ENCODE results near the gene ITPA. TPM values are rescaled to one million over a fixed set of nuclear protein-coding genes. Genes with fewer than 3 reads are reported as not detected.
A peak's percentile ranks its signal among the peaks of the same experiment; 100 is the strongest.

The ITPA gene
- total and polyA plus RNA-seq, 2 of the 13 experiments (the other 11 are each of a cell fraction or from before 2014, with no cell fraction given) = 60.1 to 103 TPM

DNA sequence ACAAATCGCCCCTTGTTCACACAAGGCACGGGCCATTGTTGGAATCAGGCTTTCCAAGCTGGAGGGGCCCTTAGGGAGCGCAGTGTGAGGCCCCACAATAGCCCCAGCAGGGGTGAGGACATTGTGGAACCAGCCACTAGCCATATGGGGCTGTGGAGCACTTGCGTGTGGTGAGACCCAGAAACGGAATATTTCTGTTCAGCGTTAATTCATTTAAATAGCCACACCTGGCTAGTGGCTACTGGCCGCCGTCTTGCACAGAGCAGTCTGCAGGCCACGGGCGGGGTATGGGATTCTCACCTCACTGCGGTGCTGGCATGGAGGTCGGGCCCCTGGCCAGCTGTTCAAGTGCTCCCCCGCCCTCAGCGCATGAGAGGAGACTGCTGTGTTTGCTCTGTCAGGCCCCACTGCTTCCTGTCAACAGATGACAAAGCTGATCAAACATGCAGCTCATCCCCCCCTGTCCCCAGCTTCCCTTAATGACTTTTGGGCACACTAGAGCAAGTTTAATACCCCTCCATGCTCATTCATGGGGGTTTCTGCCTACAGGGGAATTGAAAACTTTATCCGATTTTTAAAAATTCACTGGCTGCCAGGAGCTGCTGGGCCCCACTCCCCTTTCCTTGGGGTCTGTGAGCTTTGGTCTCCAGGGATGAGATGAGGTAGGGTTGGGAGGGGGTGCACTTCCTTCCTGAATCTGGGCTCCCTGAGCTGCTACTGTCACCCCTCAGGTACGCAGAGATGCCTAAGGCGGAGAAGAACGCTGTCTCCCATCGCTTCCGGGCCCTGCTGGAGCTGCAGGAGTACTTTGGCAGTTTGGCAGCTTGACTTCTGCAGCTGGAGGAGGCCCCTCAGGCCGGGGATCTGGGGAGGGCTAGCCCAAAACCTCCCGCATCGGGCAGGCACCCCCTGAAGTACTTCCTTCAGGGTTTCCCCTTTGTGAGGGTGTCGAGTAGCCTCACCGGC lies 13.6 kb downstream of the ITPA start (continued):
- TF ChIP-seq ZBTB3 (CRISPR knock-in tag; IDR thresholded peaks at IDR 0.05; ENCODE audit: borderline replicate concordance, low read depth) = peak; percentile 98
- peak; percentile 93 for TF ChIP-seq FOSL1 (CRISPR knock-in tag; IDR thresholded peaks at IDR 0.05; ENCODE audit: borderline replicate concordance)
- TF ChIP-seq HCFC1 (IDR thresholded peaks at IDR 0.05; ENCODE audit: low read depth, low read length) = no peak
- peak; percentile 60 for TF ChIP-seq KDM1A (CRISPR knock-in tag; IDR thresholded peaks at IDR 0.05)
- peak; percentile 100 for TF ChIP-seq MTA1 (CRISPR knock-in tag; IDR thresholded peaks at IDR 0.05; ENCODE audit: borderline replicate concordance)
- peak; percentile 78 for TF ChIP-seq ZNF781 (CRISPR knock-in tag; IDR thresholded peaks at IDR 0.05; ENCODE audit: borderline replicate concordance, not compliant biosample characterization)
- peak; percentile 97; the same call in 1 of the 2 replicates for TF ChIP-seq SNAI1 (CRISPR knock-in tag; IDR thresholded peaks at IDR 0.05; ENCODE audit: borderline replicate concordance)
- no peak; the same call in 1 of the 2 replicates for TF ChIP-seq THAP9 (CRISPR knock-in tag; IDR thresholded peaks at IDR 0.05; ENCODE audit: borderline replicate concordance)
- TF ChIP-seq ZBTB21 (CRISPR knock-in tag; IDR thresholded peaks at IDR 0.05) = no peak; the same call in 1 of the 2 replicates
- peak; percentile 95 for TF ChIP-seq SOX5 (CRISPR knock-in tag; IDR thresholded peaks at IDR 0.05; ENCODE audit: borderline replicate concordance)
- peak; percentile 80; the same call in 1 of the 2 replicates for TF ChIP-seq NFKBIZ (CRISPR knock-in tag; IDR thresholded peaks at IDR 0.05)
- peak; percentile 85 for TF ChIP-seq THAP11 (CRISPR knock-in tag; IDR thresholded peaks at IDR 0.05)
- no peak for TF ChIP-seq ZNF616 (CRISPR knock-in tag; IDR thresholded peaks at IDR 0.05; ENCODE audit: low read depth)
- no peak for TF ChIP-seq ZNF17 (CRISPR knock-in tag; IDR thresholded peaks at IDR 0.05)
- peak; percentile 16; the same call in 1 of the 2 replicates for TF ChIP-seq ZNF615 (CRISPR knock-in tag; IDR thresholded peaks at IDR 0.05; ENCODE audit: borderline replicate concordance)
- TF ChIP-seq SOX13 (IDR thresholded peaks at IDR 0.05) = peak; percentile 81
- TF ChIP-seq SOX13 (CRISPR knock-in tag; conservative IDR thresholded peaks at IDR 0.05 in 1 of 2, IDR thresholded peaks at IDR 0.05 in 1 of 2) = peak in 1 of 2 experiments; percentile 94; a peak in 2 of 4 replicates
- TF ChIP-seq REL (CRISPR knock-in tag; conservative IDR thresholded peaks at IDR 0.05) = no peak
- peak; percentile 99 for TF ChIP-seq ZNF772 (CRISPR knock-in tag; IDR thresholded peaks at IDR 0.05)
- 0 out of 2 replicates have a peak, but pooled peaks have one; percentile 42 for TF ChIP-seq ZNF644 (CRISPR knock-in tag; IDR thresholded peaks at IDR 0.05; ENCODE audit: low read depth)
- peak; percentile 94; the same call in 1 of the 2 replicates for TF ChIP-seq ZNF510 (CRISPR knock-in tag; IDR thresholded peaks at IDR 0.05; ENCODE audit: low read depth)
- TF ChIP-seq SNRNP70 (IDR thresholded peaks at IDR 0.05; ENCODE audit: low read depth, low read length) = no peak
- TF ChIP-seq ZNF468 (CRISPR knock-in tag; IDR thresholded peaks at IDR 0.05) = no peak
- TF ChIP-seq ZNF558 (CRISPR knock-in tag; IDR thresholded peaks at IDR 0.05; ENCODE audit: borderline replicate concordance) = no peak
- TF ChIP-seq ZNF251 (CRISPR knock-in tag; IDR thresholded peaks at IDR 0.05) = peak; percentile 21; the same call in 1 of the 2 replicates
- peak; percentile 90 for TF ChIP-seq ZFP36L1 (CRISPR knock-in tag; IDR thresholded peaks at IDR 0.05)
- no peak for TF ChIP-seq RORA (CRISPR knock-in tag; IDR thresholded peaks at IDR 0.05)
- TF ChIP-seq HOXA5 (CRISPR knock-in tag; IDR thresholded peaks at IDR 0.05) = peak; percentile 91
- TF ChIP-seq FOXK2 (IDR thresholded peaks at IDR 0.05) = no peak
- no peak for TF ChIP-seq ZNF20 (CRISPR knock-in tag; IDR thresholded peaks at IDR 0.05)

Measured in HepG2 (cell line).